ENCODE measurements around the gene MEIS2. TPM values are rescaled to one million over a fixed set of nuclear protein-coding genes. Genes with fewer than 3 reads are reported as not detected.

The MEIS2 gene
- total and polyA plus RNA-seq, 2 donors (not counting 3 experiments of a cell fraction or from before 2014, with no cell fraction given), result 22.5 to 26.2 TPM

DNA sequence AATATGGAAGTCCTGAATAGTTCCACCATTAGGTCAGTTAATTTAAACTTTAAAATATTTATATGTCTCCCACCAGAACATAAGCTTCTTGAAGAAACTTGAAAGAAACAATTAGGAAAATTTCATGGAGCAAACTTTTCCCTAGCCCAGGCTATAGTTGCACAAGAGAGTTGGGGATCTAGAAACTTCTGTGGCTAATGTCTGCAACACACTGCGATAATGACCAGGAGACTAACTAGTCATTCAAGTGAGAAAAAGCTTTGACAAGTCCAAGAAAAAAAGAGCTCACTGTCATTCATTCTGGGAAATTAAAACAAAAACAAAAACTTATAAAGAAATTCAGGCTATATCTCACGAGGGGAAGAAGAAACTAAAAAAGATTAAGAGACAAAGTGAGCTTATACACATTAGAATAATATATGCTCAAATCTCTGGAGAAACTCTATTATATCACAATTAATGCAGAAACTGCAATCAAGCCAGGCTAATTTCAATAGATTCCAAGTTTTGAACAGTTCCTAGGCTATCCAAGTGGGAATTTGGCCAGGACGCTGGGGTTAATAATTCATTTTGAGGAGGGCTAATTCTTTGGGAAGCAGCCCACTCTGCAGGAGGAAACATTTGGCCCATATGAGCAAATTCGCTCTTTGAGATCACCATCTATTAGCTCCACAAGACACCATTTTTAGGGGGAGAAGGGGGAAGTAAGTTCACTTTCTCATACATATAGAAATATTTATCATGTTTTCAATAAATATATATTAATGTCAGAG lies 134.6 kb downstream of the MEIS2 start:
- Histone ChIP-seq H3K4me3 (replicated peaks in 1 of 3; ENCODE audit: insufficient read depth in 1 of 3, low read depth in 1 of 3, low read length in 3 of 3) (no peak overlapping the region), H3K27ac (ENCODE audit: insufficient read depth, low read depth, low read length) (no peak overlapping the region), H3K9ac (replicated peaks; ENCODE audit: extremely low read depth, insufficient read depth, low read length) (no peak overlapping the region), H4K20me1 (replicated peaks; ENCODE audit: control insufficient read depth, extremely low read depth, insufficient read depth, low read length) (no peaks in the 10 kb centered on the region), H3K36me3 (ENCODE audit: control insufficient read depth in 2 of 2, extremely low read depth in 1 of 2, insufficient read depth in 2 of 2, low read length in 2 of 2) (no peaks in the 10 kb centered on the region), H3K4me1 (ENCODE audit: control insufficient read depth, extremely low read depth, insufficient read depth, low read length) (no peaks in the 10 kb centered on the region), H3K4me2 (ENCODE audit: insufficient read depth, low read length) (no peak overlapping the region), H3K27me3 (ENCODE audit: control insufficient read depth in 2 of 2, insufficient read depth in 2 of 2, low read length in 2 of 2) (no peaks in the 10 kb centered on the region), H3K9me1 (replicated peaks; ENCODE audit: control insufficient read depth, extremely low read depth, insufficient read depth, low read length) (peaks cover 2% of the 10 kb centered on the region), H2AFZ (ENCODE audit: low read depth, low read length) (no peak overlapping the region), H3K79me2 (ENCODE audit: control insufficient read depth, insufficient read depth, low read length) (no peaks in the 10 kb centered on the region), H3K9me3 (replicated peaks; ENCODE audit: control insufficient read depth, insufficient read depth, low read length) (no peaks in the 10 kb centered on the region)
- no TSS peak for BruUV-seq (replicated peaks)
- dilution Hi-C loops (cut with MboI; ENCODE audit: extremely low pct_ligation_motif_present, low sequenced_read_pairs) (no loop called here), intact Hi-C loops (cut with micrococcal nuclease) (no loop called here)
- TF ChIP-seq JUN (IDR thresholded peaks at IDR 0.05; ENCODE audit: borderline replicate concordance, insufficient read depth, insufficient read length, low read depth) (no peak), POLR2A (IDR thresholded peaks at IDR 0.05; ENCODE audit: low read depth, low read length) (no peak), CTCF (IDR thresholded peaks at IDR 0.05; ENCODE audit: extremely low read depth in 1 of 2, insufficient read depth in 1 of 2, low read depth in 1 of 2, low read length in 2 of 2) (no peak), FOS (IDR thresholded peaks at IDR 0.05; ENCODE audit: borderline replicate concordance, insufficient read depth, low read length) (no peak), POLR2AphosphoS5 (IDR thresholded peaks at IDR 0.05; ENCODE audit: insufficient read depth, low read depth, low read length) (no peak), MYC (IDR thresholded peaks at IDR 0.05; ENCODE audit: low read depth, low read length) (no peak), GATA2 (IDR thresholded peaks at IDR 0.05; ENCODE audit: insufficient read depth, insufficient read length, low read depth, low read length) (no peak), EZH2 (IDR thresholded peaks at IDR 0.05; ENCODE audit: borderline replicate concordance, low read depth, low read length, severe bottlenecking) (no peak)
- TF ChIP-seq, protein P1, sequence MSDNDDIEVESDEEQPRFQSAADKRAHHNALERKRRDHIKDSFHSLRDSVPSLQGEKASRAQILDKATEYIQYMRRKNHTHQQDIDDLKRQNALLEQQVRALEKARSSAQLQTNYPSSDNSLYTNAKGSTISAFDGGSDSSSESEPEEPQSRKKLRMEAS (IDR thresholded peaks at IDR 0.05; ENCODE audit: insufficient read depth, insufficient read length), result no peak
- DNase-seq (ENCODE audit: low read depth, low spot score), result no peak
- POLR2A ChIA-PET, result no interaction called here
- FAIRE-seq, result no peak
- CTCF ChIA-PET, result interaction anchor here (0.8 kb wide), 1 partner anchor 18 kb away, joined by 3 read pairs; no protein-coding TSS in a partner anchor
